SK-N-SH treated with all-trans-retinoic acid at 6 μM for 48 hours (cell line): ENCODE measurements around the gene LRRC36.

Experiments
- ARNTL ChIP-seq: fragments of 450-650 bp; formaldehyde crosslinking; IDR thresholded peaks from 2 replicates; pipeline ENCODE4 v1.5.0; 2020; ENCODE audit warnings: low read depth, mild to moderate bottlenecking, moderate library complexity, borderline replicate concordance
- CREB5 ChIP-seq: fragments of 250-450 bp; sonication (Bioruptor Pico); IDR thresholded peaks from 2 replicates; pipeline ENCODE4 v1.5.1; 2020; ENCODE audit warnings: low read depth, mild to moderate bottlenecking, moderate library complexity
- GLIS3 ChIP-seq: fragments of 250-450 bp; sonication (Bioruptor Pico); IDR thresholded peaks from 2 replicates; pipeline ENCODE4 v1.5.0; 2020; ENCODE audit warnings: mild to moderate bottlenecking, moderate library complexity
- ISL1 ChIP-seq: fragments of 250-450 bp; sonication (Bioruptor Pico); IDR thresholded peaks from 2 replicates; pipeline ENCODE4 v2.1.2; 2022; ENCODE audit warnings: mild to moderate bottlenecking, moderate library complexity
- OSR1 ChIP-seq: fragments of 250-450 bp; sonication (Bioruptor Pico); IDR thresholded peaks from 2 replicates; pipeline ENCODE4 v1.8.0; 2022; ENCODE audit warnings: moderate library complexity, mild to moderate bottlenecking, inconsistent platforms
- PATZ1 ChIP-seq: fragments of 250-450 bp; sonication (Bioruptor Pico); IDR thresholded peaks from 2 replicates; pipeline ENCODE4 v1.8.0; 2020; ENCODE audit warnings: mild to moderate bottlenecking, moderate library complexity, borderline replicate concordance
- TCF4 ChIP-seq: fragments of 250-450 bp; sonication (Bioruptor Pico); IDR thresholded peaks from 2 replicates; pipeline ENCODE4 v1.8.0; 2021; ENCODE audit warnings: mild to moderate bottlenecking, moderate library complexity, borderline replicate concordance
- TOX ChIP-seq: fragments of 250-450 bp; sonication (Bioruptor Pico); IDR thresholded peaks from 2 replicates; pipeline ENCODE4 v1.8.0; 2021; ENCODE audit warnings: mild to moderate bottlenecking, moderate library complexity, borderline replicate concordance
- ZFP3 ChIP-seq: fragments of 250-450 bp; sonication (Bioruptor Pico); IDR thresholded peaks from 2 replicates; pipeline ENCODE4 v1.5.0; 2020; ENCODE audit warnings: mild to moderate bottlenecking, moderate library complexity
- ZFP30 ChIP-seq: fragments of 450-650 bp; formaldehyde crosslinking; IDR thresholded peaks from 2 replicates; pipeline ENCODE4 v1.5.0; 2022; ENCODE audit warnings: mild to moderate bottlenecking, moderate library complexity
- ZNF565 ChIP-seq: fragments of 450-650 bp; formaldehyde crosslinking; conservative IDR thresholded peaks from 2 replicates; pipeline ENCODE4 v1.5.0; 2020; ENCODE audit warnings: low read depth, mild to moderate bottlenecking, moderate library complexity
- TF ChIP-seq, protein P1 (sequence below): fragments of 250-450 bp; sonication (Bioruptor Pico); IDR thresholded peaks from 2 replicates; pipeline ENCODE4 v1.8.0; 2021; ENCODE audit warnings: low read depth, mild to moderate bottlenecking, moderate library complexity, borderline replicate concordance

- TF ChIP-seq GLIS3 (CRISPR knock-in tag) (no peak), TCF4 (CRISPR knock-in tag) (no peak), ZFP30 (CRISPR knock-in tag) (no peak), TOX (no peak), PATZ1 (no peak), ISL1 (CRISPR knock-in tag) (no peak), OSR1 (no peak), ARNTL (CRISPR knock-in tag) (no peak), CREB5 (CRISPR knock-in tag) (no peak), ZFP3 (CRISPR knock-in tag) (no peak), ZNF565 (CRISPR knock-in tag) (no peak)
- TF ChIP-seq, protein P1, sequence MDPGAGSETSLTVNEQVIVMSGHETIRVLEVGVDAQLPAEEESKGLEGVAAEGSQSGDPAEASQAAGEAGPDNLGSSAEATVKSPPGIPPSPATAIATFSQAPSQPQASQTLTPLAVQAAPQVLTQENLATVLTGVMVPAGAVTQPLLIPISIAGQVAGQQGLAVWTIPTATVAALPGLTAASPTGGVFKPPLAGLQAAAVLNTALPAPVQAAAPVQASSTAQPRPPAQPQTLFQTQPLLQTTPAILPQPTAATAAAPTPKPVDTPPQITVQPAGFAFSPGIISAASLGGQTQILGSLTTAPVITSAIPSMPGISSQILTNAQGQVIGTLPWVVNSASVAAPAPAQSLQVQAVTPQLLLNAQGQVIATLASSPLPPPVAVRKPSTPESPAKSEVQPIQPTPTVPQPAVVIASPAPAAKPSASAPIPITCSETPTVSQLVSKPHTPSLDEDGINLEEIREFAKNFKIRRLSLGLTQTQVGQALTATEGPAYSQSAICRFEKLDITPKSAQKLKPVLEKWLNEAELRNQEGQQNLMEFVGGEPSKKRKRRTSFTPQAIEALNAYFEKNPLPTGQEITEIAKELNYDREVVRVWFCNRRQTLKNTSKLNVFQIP (CRISPR knock-in tag), result no peak
Measured at GRCh38 chr16:67370661-67371060, 44.0 kb downstream of the LRRC36 start.
